ENCODE measurements around the gene PTPN7.
"Not testable (repeated sequence)": the region's sequence is repeated elsewhere in the genome, so short reads cannot be mapped to it uniquely, and the experiment has no call there.

PTPN7 gene

DNA sequence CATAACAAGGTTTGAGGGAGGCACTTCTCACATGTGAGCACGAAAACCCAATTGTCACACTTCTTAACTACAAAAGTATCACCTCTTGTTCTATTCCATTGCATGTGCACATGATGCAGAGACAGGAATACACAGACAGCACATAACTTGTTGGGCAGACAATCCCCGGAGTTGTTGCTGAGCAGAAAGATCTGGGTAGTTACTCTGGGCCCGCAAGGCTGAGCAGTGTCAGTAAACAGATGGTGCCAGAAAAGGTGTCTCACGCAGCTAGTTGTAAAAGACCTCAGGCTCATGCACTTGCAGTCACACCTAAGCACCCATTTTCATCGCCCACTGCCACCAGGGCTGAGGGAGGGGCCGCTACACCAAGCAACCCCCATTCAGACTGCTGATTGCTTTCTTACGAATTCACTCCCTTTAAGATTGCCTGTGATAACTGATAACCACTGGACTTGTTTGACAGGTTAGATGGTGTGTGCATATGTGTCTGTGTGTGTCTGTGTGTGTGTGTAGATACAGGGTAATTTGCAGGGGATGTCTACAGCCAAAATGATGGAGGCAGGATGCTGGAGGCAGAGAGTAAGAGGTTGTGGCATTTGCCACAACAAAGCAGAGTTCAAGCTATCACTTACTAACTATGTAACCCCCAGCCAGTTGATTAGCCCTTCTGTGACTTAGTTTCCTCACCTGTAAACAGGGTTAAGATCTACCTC, 37.4 kb upstream of the PTPN7 start:
- Mint-ChIP-seq H3K4me1 (ENCODE audit: low read depth) (peaks cover 27% of the 10 kb centered on the region), H3K27ac (no peak overlapping the region), H3K4me3 (no peak overlapping the region), H3K36me3 (ENCODE audit: low read depth) (no peaks in the 10 kb centered on the region), H3K27me3 (peaks cover 26% of the 10 kb centered on the region), H3K9me3 (no peaks in the 10 kb centered on the region)
- no peak for DNase-seq

DNA sequence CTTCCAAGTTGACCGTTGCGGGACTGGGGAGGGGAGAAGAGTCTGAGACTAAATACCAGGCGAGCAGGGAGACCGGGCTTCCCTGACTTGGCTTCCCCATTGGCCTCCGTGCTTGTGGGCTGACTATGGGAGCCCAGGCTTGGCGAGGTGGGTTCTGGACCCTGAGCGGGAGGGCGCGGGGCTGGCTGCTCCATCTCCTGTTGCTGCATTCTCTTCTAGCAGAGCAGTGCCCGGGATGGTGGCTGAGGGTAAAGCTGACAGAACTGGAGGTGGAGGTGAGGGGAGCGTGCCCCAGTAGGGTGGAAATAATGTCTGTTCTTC, 33.9 kb upstream of the PTPN7 start:
- no peak for DNase-seq
- Mint-ChIP-seq H3K9me3 (no peaks in the 10 kb centered on the region), H3K36me3 (ENCODE audit: low read depth) (no peaks in the 10 kb centered on the region), H3K4me1 (ENCODE audit: low read depth) (peaks cover 13% of the 10 kb centered on the region), H3K27me3 (peaks cover 32% of the 10 kb centered on the region), H3K4me3 (no peak overlapping the region), H3K27ac (no peak overlapping the region)

DNA sequence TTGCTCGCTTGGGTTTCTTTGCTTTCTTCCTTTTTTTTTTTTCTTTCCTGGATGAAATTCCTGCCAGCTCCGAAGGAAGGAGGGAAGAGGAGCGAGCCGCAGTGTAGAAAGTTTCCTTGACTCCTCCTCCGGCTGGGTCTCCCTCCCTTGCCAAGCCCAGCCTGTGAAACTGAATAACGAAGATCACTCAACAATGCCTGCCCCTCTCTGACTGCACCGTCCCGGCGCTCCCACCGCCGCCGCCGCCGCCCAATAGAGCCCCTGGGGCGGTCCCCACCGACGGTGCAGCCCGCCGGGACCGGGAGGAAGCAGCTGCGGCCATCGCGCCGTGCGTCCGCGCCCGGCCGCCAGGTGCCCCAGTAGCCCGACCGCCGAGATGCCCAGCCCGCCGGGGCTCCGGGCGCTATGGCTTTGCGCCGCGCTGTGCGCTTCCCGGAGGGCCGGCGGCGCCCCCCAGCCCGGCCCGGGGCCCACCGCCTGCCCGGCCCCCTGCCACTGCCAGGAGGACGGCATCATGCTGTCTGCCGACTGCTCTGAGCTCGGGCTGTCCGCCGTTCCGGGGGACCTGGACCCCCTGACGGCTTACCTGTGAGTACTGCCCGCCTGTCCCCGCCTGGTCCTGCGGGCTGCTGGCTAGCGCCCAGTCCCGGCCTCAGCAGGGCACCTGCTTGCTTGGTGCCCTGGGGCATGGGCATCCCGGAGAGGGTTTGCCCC, 33.4 kb upstream of the PTPN7 start, which contains the start of gene LGR6:
Gene LGR6 (plus strand): TSS at position 186 of the 714 bp plus-strand sequence. CDS start 191 bp downstream, at position 377.
- Mint-ChIP-seq H3K4me1 (ENCODE audit: low read depth) (peaks cover 8% of the 10 kb centered on the region), H3K9me3 (no peaks in the 10 kb centered on the region), H3K27me3 (peaks cover 32% of the 10 kb centered on the region), H3K27ac (no peak within 1 kb of the TSS), H3K4me3 (no peak within 1 kb of the TSS), H3K36me3 (ENCODE audit: low read depth) (no peaks in the 10 kb centered on the region)
- DNase-seq: no peak

DNA sequence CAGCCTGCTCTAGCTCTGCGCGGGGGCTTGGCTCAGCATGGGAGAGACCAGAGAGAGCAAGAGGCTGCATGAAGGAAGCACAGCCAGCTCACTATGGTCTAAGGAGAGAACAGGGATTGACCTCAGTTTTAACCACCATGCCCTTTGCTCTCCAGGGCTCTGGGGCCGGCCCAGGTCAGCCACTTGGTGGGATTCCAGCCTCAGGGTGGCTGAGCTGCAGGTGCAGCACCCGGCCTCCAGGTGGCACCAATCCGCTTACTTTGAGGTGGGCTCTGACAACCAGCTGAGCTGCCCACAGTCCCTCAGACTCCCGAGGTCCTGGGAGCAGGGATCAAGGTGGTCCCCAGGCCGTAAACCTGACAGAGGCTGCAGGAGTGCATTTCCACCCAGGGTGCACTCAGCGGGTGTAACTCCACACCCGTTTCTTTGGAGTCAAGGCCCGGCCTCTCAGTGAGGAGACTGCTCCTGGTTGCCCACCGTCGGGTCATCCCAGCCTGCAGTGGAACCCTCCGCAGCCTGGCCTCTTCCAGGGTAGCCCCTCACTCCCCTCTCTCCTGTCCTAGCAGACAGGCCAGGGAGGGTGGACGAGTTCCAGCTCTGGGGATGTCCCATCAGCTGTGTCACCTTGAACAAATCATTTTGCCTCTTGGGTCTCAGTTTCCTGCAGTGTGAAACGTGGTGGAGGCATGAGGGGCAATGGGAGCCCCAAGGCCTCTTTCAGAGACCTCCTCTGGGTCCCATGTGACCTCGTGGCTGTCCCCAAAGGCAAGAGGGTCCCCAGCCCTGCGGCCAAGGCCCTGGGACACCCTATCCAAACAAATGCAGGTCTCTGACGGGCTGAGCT, 32.6 kb upstream of the PTPN7 start:
- DNase-seq: peak; percentile 76
- no peaks in the 10 kb centered on the region for H3K9me3 Mint-ChIP-seq
- peaks cover 32% of the 10 kb centered on the region for H3K27me3 Mint-ChIP-seq
- no peak overlapping the region for H3K4me3 Mint-ChIP-seq
- H3K27ac Mint-ChIP-seq: no peak overlapping the region
- H3K36me3 Mint-ChIP-seq (ENCODE audit: low read depth): no peaks in the 10 kb centered on the region
- peaks cover 3% of the 10 kb centered on the region for H3K4me1 Mint-ChIP-seq (ENCODE audit: low read depth)

DNA sequence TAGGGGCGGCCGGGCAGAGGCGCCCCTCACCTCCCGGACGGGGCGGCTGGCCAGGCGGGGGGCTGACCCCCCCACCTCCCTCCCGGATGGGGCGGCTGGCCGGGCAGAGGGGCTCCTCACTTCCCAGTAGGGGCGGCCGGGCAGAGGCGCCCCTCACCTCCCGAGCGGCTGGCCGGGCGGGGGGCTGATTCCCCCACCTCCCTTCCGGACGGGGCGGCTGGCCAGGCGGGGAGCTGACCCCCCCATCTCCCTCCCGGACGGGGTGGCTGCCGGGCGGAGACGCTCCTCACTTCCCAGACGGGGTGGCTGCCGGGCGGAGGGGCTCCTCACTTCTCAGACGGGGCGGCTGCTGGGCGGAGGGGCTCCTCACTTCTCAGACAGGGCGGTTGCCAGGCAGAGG, 31.0 kb upstream of the PTPN7 start:
- H3K4me1 Mint-ChIP-seq (ENCODE audit: low read depth); H3K27ac Mint-ChIP-seq; H3K36me3 Mint-ChIP-seq (ENCODE audit: low read depth); H3K4me3 Mint-ChIP-seq; DNase-seq; H3K9me3 Mint-ChIP-seq: not testable (repeated sequence)
- H3K27me3 Mint-ChIP-seq: peaks cover 32% of the 10 kb centered on the region

DNA sequence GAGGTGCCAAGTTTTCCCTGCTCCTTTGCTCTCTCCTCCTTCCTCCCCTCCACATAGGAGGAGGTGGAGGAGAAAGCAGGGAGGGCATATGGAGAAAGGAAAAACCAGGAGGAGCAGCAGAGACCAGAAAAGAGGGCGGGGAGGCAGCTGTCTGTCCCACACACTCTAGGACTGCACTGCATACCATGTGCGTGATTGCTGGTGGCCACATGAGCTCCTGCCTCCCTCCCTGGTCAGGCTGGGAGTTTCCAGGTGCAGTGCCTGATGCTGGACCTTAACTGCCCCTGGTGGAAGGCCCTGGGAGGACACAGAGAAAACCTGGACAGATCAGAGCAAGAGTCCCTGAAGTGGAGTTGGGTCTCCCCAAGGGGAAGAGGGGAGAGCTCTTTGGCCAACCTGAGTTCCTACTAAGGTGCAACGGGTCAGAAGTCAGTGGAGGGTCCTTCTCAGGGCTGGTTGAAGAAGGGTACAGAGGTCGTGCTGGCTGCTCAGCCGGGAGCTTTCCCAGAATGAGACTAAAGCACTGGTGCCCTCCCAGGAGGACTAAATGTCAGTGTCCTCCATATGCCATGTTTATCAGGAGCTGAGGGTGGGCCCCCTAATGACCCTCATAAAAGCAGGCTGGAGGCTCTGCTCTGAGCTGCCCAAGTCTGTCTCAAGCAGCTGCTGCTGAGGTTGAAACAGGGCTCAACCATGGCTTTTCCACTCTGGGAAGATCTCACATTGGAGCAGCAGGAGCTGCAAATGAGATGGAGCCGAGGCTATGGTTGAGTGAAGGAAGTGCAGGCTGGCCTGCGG, 29.7 kb upstream of the PTPN7 start:
- Mint-ChIP-seq H3K9me3 (no peaks in the 10 kb centered on the region), H3K27ac (no peak overlapping the region), H3K4me3 (no peak overlapping the region), H3K36me3 (ENCODE audit: low read depth) (no peaks in the 10 kb centered on the region), H3K27me3 (peaks cover 26% of the 10 kb centered on the region), H3K4me1 (ENCODE audit: low read depth) (peaks cover 2% of the 10 kb centered on the region)
- no peak for DNase-seq

DNA sequence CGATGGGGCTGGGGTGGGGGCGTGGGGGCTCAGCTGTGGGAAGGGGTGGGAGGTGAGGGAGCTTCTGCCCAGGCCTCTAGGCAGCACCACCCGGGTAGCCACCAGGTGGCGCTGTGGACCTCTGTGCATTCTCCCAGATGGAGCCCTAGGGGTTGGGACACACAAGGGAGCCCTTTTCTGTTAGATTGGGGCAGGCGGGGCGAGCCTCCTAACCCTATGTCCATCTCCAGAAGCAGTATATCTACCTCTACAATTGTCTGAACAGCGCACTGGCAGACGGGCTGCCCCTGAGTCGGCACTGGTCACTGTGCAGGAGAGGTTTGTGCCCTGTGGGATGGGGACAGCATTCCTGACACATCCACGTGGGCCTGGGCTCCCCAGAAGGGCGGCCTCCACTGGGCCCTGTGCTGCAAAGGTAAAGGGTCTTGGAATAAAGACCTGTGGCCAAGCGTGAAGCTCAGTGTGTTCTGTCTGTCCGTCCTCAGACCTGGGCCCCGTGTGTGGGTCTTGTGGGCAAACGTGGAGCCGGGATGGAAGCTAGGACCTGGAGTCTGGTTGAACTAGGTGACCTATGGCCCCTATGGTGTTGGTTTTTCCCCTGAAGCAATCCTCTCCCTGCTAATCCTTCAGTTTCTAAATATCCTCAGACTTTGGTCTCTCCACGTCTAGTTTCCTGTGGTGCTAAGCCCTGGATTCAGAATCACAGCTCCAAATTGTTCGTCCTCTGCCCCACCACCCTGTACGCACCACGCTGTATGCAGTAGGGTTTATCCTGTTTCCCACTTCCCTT, 28.8 kb upstream of the PTPN7 start:
- peaks cover 10% of the 10 kb centered on the region for H3K4me1 Mint-ChIP-seq (ENCODE audit: low read depth)
- H3K9me3 Mint-ChIP-seq: no peaks in the 10 kb centered on the region
- peak; percentile 85 for DNase-seq
- no peak overlapping the region for H3K27ac Mint-ChIP-seq
- H3K4me3 Mint-ChIP-seq: no peak overlapping the region
- no peaks in the 10 kb centered on the region for H3K36me3 Mint-ChIP-seq (ENCODE audit: low read depth)
- peaks cover 17% of the 10 kb centered on the region for H3K27me3 Mint-ChIP-seq

DNA sequence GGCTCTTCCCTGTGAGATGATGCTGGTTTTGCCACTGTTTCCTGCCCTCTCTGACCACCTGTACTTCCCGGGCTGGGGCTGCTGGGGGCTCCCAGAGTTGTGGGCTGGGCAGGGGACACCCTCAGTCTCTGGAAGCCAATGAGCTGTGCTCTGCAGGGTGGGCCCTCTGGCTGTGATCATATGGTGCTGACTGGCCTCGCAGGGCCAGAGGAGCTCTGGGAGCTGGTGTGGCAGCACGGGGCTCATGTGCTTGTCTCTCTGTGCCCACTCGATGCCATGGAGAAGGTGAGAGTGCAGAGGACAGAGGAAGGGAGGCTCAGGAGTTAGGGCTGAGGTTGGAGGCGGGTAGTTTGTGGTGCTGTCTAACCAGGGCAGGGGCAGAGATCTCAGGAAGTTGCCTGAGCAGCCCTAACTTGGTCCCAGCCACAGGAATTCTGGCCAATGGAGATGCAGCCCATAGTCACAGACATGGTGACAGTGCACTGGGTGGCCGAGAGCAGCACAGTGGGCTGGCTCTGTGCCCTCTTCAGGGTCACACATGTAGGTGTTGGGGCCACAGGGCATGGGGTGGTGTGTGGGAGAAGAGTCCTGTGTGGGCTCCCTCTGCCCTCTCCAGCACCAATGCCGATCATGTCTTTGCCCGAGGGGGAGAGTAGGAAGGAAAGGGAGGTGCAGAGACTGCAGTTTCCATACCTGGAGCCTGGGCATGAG, 27.4 kb upstream of the PTPN7 start:
- Mint-ChIP-seq H3K9me3 (no peaks in the 10 kb centered on the region), H3K36me3 (ENCODE audit: low read depth) (no peaks in the 10 kb centered on the region), H3K27me3 (peaks cover 9% of the 10 kb centered on the region), H3K4me1 (ENCODE audit: low read depth) (peaks cover 14% of the 10 kb centered on the region), H3K27ac (no peak overlapping the region), H3K4me3 (no peak overlapping the region)
- DNase-seq: no peak

DNA sequence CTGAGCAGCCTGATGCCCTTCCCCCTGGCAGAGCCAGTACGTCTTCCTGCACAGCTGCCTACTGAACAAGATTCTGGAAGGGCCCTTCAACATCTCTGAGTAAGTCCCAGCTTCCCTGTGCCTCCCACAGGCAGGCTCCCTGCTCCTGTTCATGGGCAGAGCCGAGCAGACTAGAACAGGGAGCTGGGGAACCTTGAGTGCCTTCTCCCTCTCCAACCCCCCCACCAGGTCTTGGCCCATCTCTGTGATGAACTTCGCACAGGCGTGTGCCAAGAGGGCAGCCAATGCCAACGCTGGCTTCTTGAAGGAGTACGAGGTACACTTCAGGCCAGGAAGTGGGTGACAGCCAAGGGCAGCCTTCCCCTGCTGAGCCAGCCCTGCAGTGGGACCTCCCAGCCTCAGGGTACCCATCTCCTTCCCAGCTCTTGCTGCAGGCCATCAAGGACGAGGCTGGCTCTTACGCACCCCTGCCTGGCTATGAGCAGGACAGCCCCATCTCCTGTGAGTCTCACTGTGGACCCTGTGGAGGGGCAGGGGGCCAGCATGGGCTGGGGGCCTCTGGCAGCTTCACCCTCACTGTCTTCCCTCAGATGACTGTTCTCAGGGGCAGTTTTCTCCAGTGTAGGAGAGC, 26.8 kb upstream of the PTPN7 start:
- Mint-ChIP-seq H3K4me1 (ENCODE audit: low read depth) (peaks cover 14% of the 10 kb centered on the region), H3K9me3 (no peaks in the 10 kb centered on the region), H3K4me3 (no peak overlapping the region), H3K27ac (no peak overlapping the region), H3K27me3 (peaks cover 3% of the 10 kb centered on the region), H3K36me3 (ENCODE audit: low read depth) (no peaks in the 10 kb centered on the region)
- DNase-seq: no peak

DNA sequence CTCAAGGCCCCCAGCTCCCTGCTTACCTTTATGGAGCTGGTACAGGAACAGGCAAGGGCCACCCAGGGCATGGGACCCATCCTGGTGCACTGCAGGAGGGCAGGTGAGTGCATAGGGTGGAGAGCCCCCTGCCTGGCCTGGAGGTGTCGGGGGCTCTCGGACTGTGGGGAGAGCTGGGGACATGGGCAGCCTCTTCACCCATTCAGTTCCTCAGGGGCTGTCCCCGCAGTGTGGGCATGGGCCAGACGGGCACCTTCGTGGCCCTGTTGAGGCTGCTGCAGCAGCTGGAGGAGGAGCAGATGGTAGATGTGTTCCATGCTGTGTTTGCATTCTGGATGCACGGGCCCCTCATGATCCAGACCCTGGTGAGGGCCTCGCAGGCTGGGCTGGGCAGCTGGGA, 25.9 kb upstream of the PTPN7 start:
- no peak overlapping the region for H3K27ac Mint-ChIP-seq
- H3K27me3 Mint-ChIP-seq: peaks cover 3% of the 10 kb centered on the region
- H3K36me3 Mint-ChIP-seq (ENCODE audit: low read depth): no peaks in the 10 kb centered on the region
- no peak overlapping the region for H3K4me3 Mint-ChIP-seq
- no peak for DNase-seq
- H3K9me3 Mint-ChIP-seq: no peaks in the 10 kb centered on the region
- peaks cover 14% of the 10 kb centered on the region for H3K4me1 Mint-ChIP-seq (ENCODE audit: low read depth)

DNA sequence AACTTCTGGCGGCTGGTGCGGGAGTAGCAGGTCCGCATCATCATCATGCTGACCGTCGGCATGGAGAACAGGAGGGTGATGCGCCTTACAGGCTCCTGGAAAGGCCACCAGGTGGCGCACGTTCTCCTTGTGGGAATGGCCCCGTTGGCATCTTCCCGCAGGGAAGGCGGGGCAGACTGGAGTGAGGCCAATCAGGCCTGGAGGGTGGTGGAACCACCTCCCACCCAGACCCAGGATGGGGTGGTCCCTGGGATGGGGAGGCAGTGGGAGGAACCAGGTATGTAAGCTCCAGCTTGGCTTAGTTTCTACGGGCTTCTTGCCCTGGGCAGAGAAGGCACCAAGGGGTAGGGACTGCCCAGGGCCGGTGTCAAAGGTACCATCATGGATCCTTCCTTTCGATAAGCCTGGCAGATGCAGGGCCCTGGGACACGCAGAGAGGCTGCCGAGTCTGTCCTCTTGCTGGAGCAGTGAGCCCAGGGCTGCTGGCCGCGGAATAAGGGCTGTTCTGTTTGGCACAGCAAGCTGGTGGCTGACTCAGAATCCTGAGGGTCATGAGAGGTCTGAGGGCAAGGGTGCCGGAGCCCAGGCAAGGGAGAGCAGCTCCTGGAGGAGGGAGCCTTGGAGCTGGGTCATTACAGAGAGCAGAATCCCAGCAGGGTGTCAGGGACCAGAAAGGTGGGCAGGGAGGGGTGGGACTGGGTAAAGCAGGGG, 24.5 kb upstream of the PTPN7 start:
- Mint-ChIP-seq H3K27ac (no peak overlapping the region), H3K9me3 (no peaks in the 10 kb centered on the region), H3K4me1 (ENCODE audit: low read depth) (peaks cover 14% of the 10 kb centered on the region), H3K36me3 (ENCODE audit: low read depth) (no peaks in the 10 kb centered on the region), H3K4me3 (no peak overlapping the region), H3K27me3 (peaks cover 3% of the 10 kb centered on the region)
- peak; percentile 80 for DNase-seq

DNA sequence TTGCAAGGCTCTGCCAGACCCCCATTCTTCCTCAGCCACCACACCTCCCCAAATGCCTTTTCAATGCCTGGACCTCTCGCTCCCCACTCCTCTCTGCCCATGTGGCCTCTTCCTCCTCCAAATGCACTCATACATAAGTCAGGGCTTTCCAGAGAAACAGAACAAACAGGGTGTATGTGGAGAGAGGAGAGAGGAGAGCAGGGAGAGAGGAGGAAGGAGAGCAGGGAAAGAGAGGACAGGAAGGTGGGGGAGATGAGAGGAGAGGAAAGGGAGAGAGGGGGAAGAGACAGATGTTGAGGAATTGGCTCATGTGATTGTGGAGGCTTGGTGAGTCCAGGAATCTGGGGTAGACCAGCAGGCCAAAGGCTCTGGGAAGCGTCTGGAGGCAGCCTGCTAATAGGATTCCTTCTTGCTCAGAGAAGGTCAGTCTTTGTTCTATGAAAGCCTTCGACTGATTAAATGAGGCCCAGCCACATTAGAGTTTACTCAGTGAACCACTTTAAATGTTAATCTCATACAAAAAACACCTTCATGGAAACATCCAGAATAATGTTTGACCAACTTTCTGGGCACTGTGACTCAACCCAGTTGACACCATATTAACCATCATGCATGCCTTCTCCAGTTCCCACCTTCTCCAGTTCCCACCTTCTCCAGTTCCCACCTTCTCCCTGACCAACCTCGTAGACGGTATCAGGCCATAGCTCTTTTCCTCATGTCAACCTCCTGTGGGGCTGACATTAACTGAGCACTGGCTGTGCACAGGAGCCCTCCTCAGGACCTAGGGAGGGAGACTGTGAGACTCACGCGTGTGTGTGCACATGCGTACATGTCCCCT, 21.9 kb upstream of the PTPN7 start:
- H3K4me1 Mint-ChIP-seq (ENCODE audit: low read depth): peaks cover 14% of the 10 kb centered on the region
- no peaks in the 10 kb centered on the region for H3K36me3 Mint-ChIP-seq (ENCODE audit: low read depth)
- DNase-seq: no peak
- no peak overlapping the region for H3K27ac Mint-ChIP-seq
- no peak overlapping the region for H3K4me3 Mint-ChIP-seq
- peaks cover 3% of the 10 kb centered on the region for H3K27me3 Mint-ChIP-seq
- no peaks in the 10 kb centered on the region for H3K9me3 Mint-ChIP-seq

Data from activated T-cell treated with anti-CD3 and anti-CD28 coated beads, Interleukin-2, amount 50 U/mL, for 24 hours (primary cell).